Naive thymus-derived CD4-positive, alpha-beta T cell (primary cell): ENCODE measurements around the gene IL6. TPM values are rescaled to one million over a fixed set of nuclear protein-coding genes. Genes with fewer than 3 reads are reported as not detected.

ENCODE experiments used
- ATAC-seq: fragments of 150-1000 bp; cut with Tn5 transposase; 2 replicates; pipeline ENCODE4 v1.10.0; 2021; ENCODE audit warnings: mild to moderate bottlenecking, moderate library complexity
- CTCF ChIA-PET: fragments of 350-600 bp; sonication (Branson Sonifier 250); formaldehyde crosslinking; loops from one replicate; lab custom pipeline; 2021; ENCODE audit warnings: antibody characterized with exemption; lab: Charles Lee
- POLR2A ChIA-PET: fragments of 350-600 bp; sonication (Branson Sonifier 250); formaldehyde crosslinking; loops from one replicate; lab custom pipeline; 2021; ENCODE audit warnings: antibody characterized with exemption, inconsistent platforms; lab: Charles Lee
- DNase-seq, 9 donors: peaks; one replicate each; pipeline versions ENCODE4 v3.0.0 to v3.0.0-alpha.2; 2020 to 2022; ENCODE audit warnings: mixed read lengths in 1 of 9
- H3K27ac ChIP-seq: one replicate; pipeline ENCODE4 v1.7.0; 2013; ENCODE audit warnings: mild to moderate bottlenecking, low read depth, low read length, moderate library complexity
- H3K27me3 ChIP-seq, 2 donors: one replicate each; pipeline ENCODE4 v1.7.0; 2013; ENCODE audit warnings: low read length in 2 of 2, mild to moderate bottlenecking in 2 of 2, moderate library complexity in 2 of 2; ENCODE audit not compliant: control insufficient read depth in 2 of 2, insufficient read depth in 2 of 2
- H3K36me3 ChIP-seq, 3 experiments: 1 replicate in 2 of 3; 2 replicates in 1 of 3; pipeline ENCODE4 v1.7.0; 2013; ENCODE audit warnings: low read length in 3 of 3, mild to moderate bottlenecking in 3 of 3, moderate library complexity in 1 of 3; ENCODE audit not compliant: insufficient read depth in 3 of 3, control insufficient read depth in 2 of 3
- H3K4me1 ChIP-seq, 2 donors: one replicate each; pipeline ENCODE4 v1.7.0; 2013; ENCODE audit warnings: low read length in 2 of 2, mild to moderate bottlenecking in 2 of 2, moderate library complexity in 1 of 2; ENCODE audit not compliant: control insufficient read depth in 2 of 2, insufficient read depth in 2 of 2
- H3K4me3 ChIP-seq: 2 replicates; pipeline ENCODE4 v1.7.0; 2013; ENCODE audit warnings: mild to moderate bottlenecking, low read length
- H3K9me3 ChIP-seq, 3 experiments: 1 replicate in 2 of 3; 2 replicates in 1 of 3; pipeline ENCODE4 v1.7.0; 2013; ENCODE audit warnings: low read length in 3 of 3; ENCODE audit not compliant: control insufficient read depth in 2 of 3
- H3K27ac Mint-ChIP-seq, 9 donors: one replicate each; pipeline ENCODE4 v1.8.0; 2020 to 2022; ENCODE audit warnings: mixed read lengths in 9 of 9, mild to moderate bottlenecking in 8 of 9, moderate library complexity in 5 of 9, inconsistent platforms in 2 of 9
- H3K27me3 Mint-ChIP-seq, 5 donors: one replicate each; pipeline ENCODE4 v1.8.0; 2021 to 2022; ENCODE audit warnings: mixed read lengths in 5 of 5, mild to moderate bottlenecking in 1 of 5
- H3K36me3 Mint-ChIP-seq, 5 donors: one replicate each; pipeline ENCODE4 v1.8.0; 2020 to 2022; ENCODE audit warnings: mixed read lengths in 5 of 5, mild to moderate bottlenecking in 3 of 5, inconsistent platforms in 1 of 5
- H3K4me1 Mint-ChIP-seq, 7 donors: one replicate each; pipeline ENCODE4 v1.8.0; 2020 to 2022; ENCODE audit warnings: mixed read lengths in 7 of 7, mild to moderate bottlenecking in 3 of 7, inconsistent platforms in 1 of 7
- H3K4me3 Mint-ChIP-seq, 10 donors: one replicate each; pipeline ENCODE4 v1.8.0; 2020 to 2022; ENCODE audit warnings: mild to moderate bottlenecking in 10 of 10, mixed read lengths in 10 of 10, moderate library complexity in 6 of 10, inconsistent platforms in 2 of 10
- H3K9me3 Mint-ChIP-seq, 11 donors: one replicate each; pipeline ENCODE4 v1.8.0; 2020 to 2022; ENCODE audit warnings: mixed read lengths in 11 of 11, mild to moderate bottlenecking in 4 of 11, inconsistent platforms in 1 of 11, moderate library complexity in 1 of 11
- intact Hi-C, 2 donors: fragments of 100-400 bp; cut with micrococcal nuclease; formaldehyde crosslinking; loops; one replicate each; pipeline ENCODE4 v1.15.1; 2023
- polyA plus RNA-seq, 2 donors: library from polyadenylated mRNA; unstranded; fragments of 300-500 nt; fragmentation: Illumina TruSeq; gene quantifications; one replicate each; pipeline ENCODE4 v1.2.3, GENCODE V29; 2021
- total RNA-seq, 6 experiments: library from RNA in 5 of 6; stranded (reverse) in 5 of 6; gene quantifications; 1 replicate in 5 of 6; 2 replicates in 1 of 6; pipeline ENCODE4 v1.2.3 and lab custom pipeline; 2021 to 2026

The IL6 gene
- total and polyA plus RNA-seq, 7 experiments from 2014 or later, result 0.64 to 3.0 (median 0.87) TPM; not detected in 3

DNA sequence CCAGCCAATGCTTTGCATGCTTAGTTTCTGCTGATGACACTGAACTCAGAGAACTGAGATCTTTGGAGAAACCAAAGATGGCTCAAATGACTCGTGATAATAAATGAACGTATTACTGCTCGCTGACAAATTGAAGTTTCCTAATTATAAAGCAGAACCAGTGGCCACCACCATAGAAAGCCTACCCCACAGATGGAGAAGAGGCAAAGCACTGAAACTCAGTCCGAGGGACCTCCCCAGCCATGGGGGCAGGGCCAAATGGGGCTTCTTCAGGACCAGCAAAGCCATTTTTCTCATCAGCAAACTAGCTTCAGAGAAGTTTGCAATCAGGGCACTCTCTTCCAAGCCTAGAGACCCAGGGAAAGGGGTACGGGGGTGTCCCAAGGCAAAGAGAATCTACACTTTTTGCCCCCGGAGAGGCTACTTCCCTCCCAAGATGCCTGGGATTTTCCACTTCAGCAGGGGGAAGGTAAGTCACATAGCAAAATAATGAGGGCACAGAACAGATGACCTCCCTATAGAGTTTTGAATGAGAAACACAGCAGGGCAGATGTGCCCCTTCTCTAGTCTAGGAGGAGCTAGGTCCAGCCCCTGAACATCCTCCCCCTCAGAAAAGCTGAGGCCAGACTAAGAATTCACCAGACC is 4.3 kb upstream of the IL6 start:
- H3K27ac ChIP-seq, result no peak overlapping the region
- ChIA-PET POLR2A (interaction anchor here (0.7 kb wide), 1 partner anchor 67 kb away, joined by 3 read pairs; no protein-coding TSS in a partner anchor), CTCF (interaction anchor here (2.5 to 8.4 kb wide), 2 partner anchors 65 to 162 kb away, joined by 6 to 133 read pairs; no protein-coding TSS in a partner anchor)
- Mint-ChIP-seq H3K9me3 (no peaks in the 10 kb centered on the region), H3K4me3 (no peak overlapping the region), H3K27me3 (peaks cover 0 to 57% (median 0%) of the 10 kb centered on the region in 5 donors), H3K36me3 (no peaks in the 10 kb centered on the region), H3K27ac (no peak overlapping the region), H3K4me1 (peaks cover 7 to 40% (median 18%) of the 10 kb centered on the region in 7 donors)
- H3K4me1 ChIP-seq, result peaks cover 0 to 5% of the 10 kb centered on the region in 2 donors
- ATAC-seq (no peak), DNase-seq (no peak)
- H3K27me3 ChIP-seq, result no peaks in the 10 kb centered on the region
- no peaks in the 10 kb centered on the region for H3K9me3 ChIP-seq
- intact Hi-C loops, result no loop called here
- no peaks in the 10 kb centered on the region for H3K36me3 ChIP-seq
- no peak overlapping the region for H3K4me3 ChIP-seq

DNA sequence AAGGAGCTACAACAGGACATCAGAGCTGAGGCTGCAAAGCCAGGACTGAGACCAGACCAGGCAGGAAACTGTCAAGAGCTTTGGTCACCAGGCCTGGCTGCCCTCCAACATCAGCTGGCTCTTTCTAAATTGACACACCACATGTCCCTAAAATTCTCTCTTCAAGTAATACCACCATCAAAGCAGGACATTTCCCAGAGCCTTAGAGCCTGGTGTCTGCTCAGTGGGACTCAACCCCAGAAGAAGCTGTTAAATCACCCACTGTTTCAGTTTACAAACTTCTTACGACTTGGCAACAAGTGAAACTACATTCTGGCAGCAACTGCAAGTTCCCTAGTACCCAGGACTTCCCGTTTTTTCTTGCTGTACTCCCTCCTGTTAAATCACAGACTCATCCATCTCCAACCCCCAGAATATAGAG is 3.8 kb upstream of the IL6 start:
- DNase-seq, result no peak
- Mint-ChIP-seq H3K4me3 (no peak overlapping the region), H3K36me3 (no peaks in the 10 kb centered on the region), H3K4me1 (peaks cover 7 to 40% (median 18%) of the 10 kb centered on the region in 7 donors), H3K9me3 (no peaks in the 10 kb centered on the region), H3K27me3 (peaks cover 0 to 55% (median 0%) of the 10 kb centered on the region in 5 donors), H3K27ac (peak overlapping the region in 1 of 9 donors; percentile 12)
- ChIA-PET CTCF (interaction anchor here (0.6 to 8.4 kb wide), 3 partner anchors 53 to 162 kb away, joined by 3 to 133 read pairs (median 6); no protein-coding TSS in a partner anchor), POLR2A (interaction anchor here (0.7 kb wide), 1 partner anchor 68 kb away, joined by 3 read pairs; no protein-coding TSS in a partner anchor)
- Histone ChIP-seq H3K36me3 (no peaks in the 10 kb centered on the region), H3K27ac (no peak overlapping the region), H3K4me1 (peaks cover 0 to 5% of the 10 kb centered on the region in 2 donors), H3K27me3 (no peaks in the 10 kb centered on the region), H3K9me3 (no peaks in the 10 kb centered on the region), H3K4me3 (no peak overlapping the region)
- ATAC-seq, result peak; percentile 24
- intact Hi-C loops, result no loop called here

DNA sequence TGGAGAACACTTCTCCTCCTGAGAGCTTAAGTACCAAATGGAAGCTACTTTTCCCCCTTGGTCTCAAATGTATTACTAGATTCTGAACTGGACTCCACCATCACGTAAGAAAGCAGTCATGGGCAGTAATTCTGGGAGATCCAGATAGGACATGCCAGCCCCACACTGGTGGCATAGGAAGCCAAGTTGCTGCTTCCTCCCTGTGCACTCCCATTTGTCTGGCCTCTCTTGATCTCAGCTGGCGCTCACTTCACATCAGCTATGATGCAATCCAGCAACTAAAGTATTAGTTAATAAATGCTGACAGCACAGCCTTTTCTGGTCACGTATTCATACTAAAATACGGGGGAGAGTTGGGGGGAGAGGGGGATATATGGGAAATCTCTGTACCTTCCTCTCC is 3.4 kb upstream of the IL6 start:
- H3K27ac Mint-ChIP-seq, result peak overlapping the region in 1 of 9 donors; percentile 12
- intact Hi-C loops, result no loop called here
- no peaks in the 10 kb centered on the region for H3K27me3 ChIP-seq

DNA sequence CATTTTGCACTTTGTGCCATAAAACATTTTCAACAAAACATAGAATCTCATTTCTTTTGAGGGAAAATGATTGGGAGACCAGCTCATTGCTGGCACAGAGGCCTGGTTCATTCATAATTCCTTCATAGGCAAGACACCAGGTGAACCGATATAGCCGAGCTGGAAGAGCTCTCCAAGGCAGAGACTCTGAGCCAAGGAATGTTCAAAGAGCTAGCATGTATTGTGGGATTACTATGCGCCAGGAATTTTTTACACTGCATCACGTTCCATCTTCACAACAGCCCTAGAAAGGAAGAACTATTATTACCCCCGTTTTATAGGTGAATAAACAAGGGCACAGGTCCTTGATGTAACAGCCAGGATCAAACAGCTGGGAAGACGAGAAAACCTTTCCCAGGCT is 2.1 kb upstream of the IL6 start:
- ATAC-seq (no peak), DNase-seq (no peak)
- ChIA-PET CTCF (interaction anchor here (1.1 to 8.4 kb wide), 5 partner anchors 7 to 331 kb away, joined by 3 to 133 read pairs (median 5); no protein-coding TSS in a partner anchor), POLR2A (no interaction called here)
- no peaks in the 10 kb centered on the region for H3K27me3 ChIP-seq
- Mint-ChIP-seq H3K9me3 (no peaks in the 10 kb centered on the region), H3K36me3 (no peaks in the 10 kb centered on the region), H3K4me1 (peaks cover 7 to 38% (median 18%) of the 10 kb centered on the region in 7 donors), H3K27ac (no peak overlapping the region), H3K27me3 (peaks cover 0 to 56% (median 4%) of the 10 kb centered on the region in 5 donors), H3K4me3 (no peak overlapping the region)
- H3K9me3 ChIP-seq, result no peaks in the 10 kb centered on the region
- no peak overlapping the region for H3K4me3 ChIP-seq
- no peaks in the 10 kb centered on the region for H3K36me3 ChIP-seq
- peaks cover 0 to 5% of the 10 kb centered on the region in 2 donors for H3K4me1 ChIP-seq
- H3K27ac ChIP-seq, result no peak overlapping the region
- intact Hi-C loops, result loop anchor here (5.0 kb wide), 2 partner anchors 48 to 287 kb away; partner anchors contain the start of gene HYCC1 (in 1 of the 2)

More for the DNA sequence above, 3.4 kb upstream of the IL6 start:
- no peak for ATAC-seq
- ChIA-PET CTCF (interaction anchor here (0.6 to 8.4 kb wide), 4 partner anchors 53 to 332 kb away, joined by 3 to 133 read pairs (median 6); no protein-coding TSS in a partner anchor), POLR2A (interaction anchor here (0.7 kb wide), 1 partner anchor 68 kb away, joined by 3 read pairs; no protein-coding TSS in a partner anchor)
- H3K9me3 Mint-ChIP-seq, result no peaks in the 10 kb centered on the region
- Histone ChIP-seq H3K36me3 (no peaks in the 10 kb centered on the region), H3K27ac (no peak overlapping the region), H3K4me3 (no peak overlapping the region), H3K4me1 (peaks cover 0 to 5% of the 10 kb centered on the region in 2 donors), H3K9me3 (no peaks in the 10 kb centered on the region)
- no peaks in the 10 kb centered on the region for H3K36me3 Mint-ChIP-seq
- H3K4me3 Mint-ChIP-seq, result no peak overlapping the region
- no peak for DNase-seq
- peaks cover 7 to 40% (median 18%) of the 10 kb centered on the region in 7 donors for H3K4me1 Mint-ChIP-seq
- H3K27me3 Mint-ChIP-seq, result peaks cover 0 to 57% (median 0%) of the 10 kb centered on the region in 5 donors

DNA sequence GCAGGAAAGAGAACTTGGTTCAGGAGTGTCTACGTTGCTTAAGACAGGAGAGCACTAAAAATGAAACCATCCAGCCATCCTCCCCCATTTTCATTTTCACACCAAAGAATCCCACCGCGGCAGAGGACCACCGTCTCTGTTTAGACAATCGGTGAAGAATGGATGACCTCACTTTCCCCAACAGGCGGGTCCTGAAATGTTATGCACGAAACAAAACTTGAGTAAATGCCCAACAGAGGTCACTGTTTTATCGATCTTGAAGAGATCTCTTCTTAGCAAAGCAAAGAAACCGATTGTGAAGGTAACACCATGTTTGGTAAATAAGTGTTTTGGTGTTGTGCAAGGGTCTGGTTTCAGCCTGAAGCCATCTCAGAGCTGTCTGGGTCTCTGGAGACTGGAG is 1.4 kb upstream of the IL6 start:
- Histone ChIP-seq H3K4me3 (no peak overlapping the region), H3K36me3 (no peaks in the 10 kb centered on the region), H3K27me3 (no peaks in the 10 kb centered on the region), H3K27ac (no peak overlapping the region), H3K9me3 (no peaks in the 10 kb centered on the region), H3K4me1 (peaks cover 0 to 5% of the 10 kb centered on the region in 2 donors)
- no peak for ATAC-seq
- ChIA-PET POLR2A (no interaction called here), CTCF (interaction anchor here (0.6 to 8.4 kb wide), 9 partner anchors 8 to 440 kb away, joined by 3 to 133 read pairs (median 3); no protein-coding TSS in a partner anchor)
- Mint-ChIP-seq H3K27me3 (peaks cover 0 to 56% (median 4%) of the 10 kb centered on the region in 5 donors), H3K4me3 (peak overlapping the region in 3 of 10 donors; percentile 58 to 78 (median 77)), H3K36me3 (no peaks in the 10 kb centered on the region), H3K4me1 (peaks cover 7 to 38% (median 18%) of the 10 kb centered on the region in 7 donors), H3K27ac (no peak overlapping the region), H3K9me3 (no peaks in the 10 kb centered on the region)
- intact Hi-C loops, result loop anchor here (5.0 kb wide), 2 partner anchors 48 to 287 kb away; partner anchors contain the start of gene HYCC1 (in 1 of the 2)
- no peak for DNase-seq

DNA sequence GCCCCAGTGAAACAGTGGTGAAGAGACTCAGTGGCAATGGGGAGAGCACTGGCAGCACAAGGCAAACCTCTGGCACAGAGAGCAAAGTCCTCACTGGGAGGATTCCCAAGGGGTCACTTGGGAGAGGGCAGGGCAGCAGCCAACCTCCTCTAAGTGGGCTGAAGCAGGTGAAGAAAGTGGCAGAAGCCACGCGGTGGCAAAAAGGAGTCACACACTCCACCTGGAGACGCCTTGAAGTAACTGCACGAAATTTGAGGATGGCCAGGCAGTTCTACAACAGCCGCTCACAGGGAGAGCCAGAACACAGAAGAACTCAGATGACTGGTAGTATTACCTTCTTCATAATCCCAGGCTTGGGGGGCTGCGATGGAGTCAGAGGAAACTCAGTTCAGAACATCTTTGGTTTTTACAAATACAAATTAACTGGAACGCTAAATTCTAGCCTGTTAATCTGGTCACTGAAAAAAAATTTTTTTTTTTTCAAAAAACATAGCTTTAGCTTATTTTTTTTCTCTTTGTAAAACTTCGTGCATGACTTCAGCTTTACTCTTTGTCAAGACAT is 574 bp upstream of the IL6 start:
- ATAC-seq, result peak; percentile 84
- no peaks in the 10 kb centered on the region for H3K9me3 Mint-ChIP-seq
- Histone ChIP-seq H3K4me1 (peaks cover 0 to 5% of the 10 kb centered on the region in 2 donors), H3K4me3 (no peak overlapping the region), H3K27ac (no peak overlapping the region), H3K27me3 (no peaks in the 10 kb centered on the region), H3K9me3 (no peaks in the 10 kb centered on the region), H3K36me3 (no peaks in the 10 kb centered on the region)
- peak overlapping the region in 2 of 9 donors; percentile 15 to 41 for H3K27ac Mint-ChIP-seq
- peak; percentile 19 to 67 (median 49) for DNase-seq
- peak overlapping the region; percentile 72 to 84 (median 78) for H3K4me3 Mint-ChIP-seq
- intact Hi-C loops, result loop anchor here (1.0 to 5.0 kb wide), 8 partner anchors 26 to 329 kb away; partner anchors contain the start of gene HYCC1 (in 1 of the 2)
- ChIA-PET POLR2A (no interaction called here), CTCF (interaction anchor here (0.6 to 8.4 kb wide), 17 partner anchors 10 to 813 kb away, joined by 3 to 133 read pairs (median 3); no protein-coding TSS in a partner anchor)
- H3K36me3 Mint-ChIP-seq, result no peaks in the 10 kb centered on the region
- peaks cover 7 to 42% (median 21%) of the 10 kb centered on the region in 7 donors for H3K4me1 Mint-ChIP-seq
- peaks cover 0 to 55% (median 4%) of the 10 kb centered on the region in 5 donors for H3K27me3 Mint-ChIP-seq
